Neural crest cell (in vitro differentiated cells): ENCODE results near the gene PSMD3. TPM values are rescaled to one million over a fixed set of nuclear protein-coding genes. Genes with fewer than 3 reads are reported as not detected.

ENCODE experiments used
- DNase-seq: peaks from one replicate; pipeline ENCODE4 v3.0.0; 2021; ENCODE audit warnings: low read depth, mixed read lengths, low spot score
- H3K27ac Mint-ChIP-seq: one replicate; pipeline ENCODE4 v1.8.0; 2021; ENCODE audit warnings: mild to moderate bottlenecking, mixed read lengths; ENCODE audit not compliant: unreplicated experiment
- H3K27me3 Mint-ChIP-seq: 2 replicates; pipeline ENCODE4 v1.8.0; 2021; ENCODE audit warnings: low read depth, mild to moderate bottlenecking, mixed read lengths
- H3K36me3 Mint-ChIP-seq: 2 replicates; pipeline ENCODE4 v1.8.0; 2021; ENCODE audit warnings: low read depth, mild to moderate bottlenecking, mixed read lengths
- H3K4me1 Mint-ChIP-seq: 2 replicates; pipeline ENCODE4 v1.8.0; 2021; ENCODE audit warnings: mixed read lengths
- H3K4me3 Mint-ChIP-seq: one replicate; pipeline ENCODE4 v1.8.0; 2021; ENCODE audit warnings: mild to moderate bottlenecking, mixed read lengths
- H3K9me3 Mint-ChIP-seq: 2 replicates; pipeline ENCODE4 v1.8.0; 2021; ENCODE audit warnings: mixed read lengths
- CTCF ChIP-seq: fragments of 200-600 bp; sonication (generic); conservative IDR thresholded peaks from 2 replicates; pipeline ENCODE4 v1.5.0; 2021; ENCODE audit warnings: antibody characterized with exemption, mild to moderate bottlenecking
- microRNA-seq: library from miRNA; unstranded; fragments of <30 nt; microRNA quantifications from one replicate; pipeline ENCODE4, GENCODE V29; 2020
- total RNA-seq: library from RNA; stranded (reverse); gene quantifications from 2 replicates; pipeline ENCODE4 v1.2.1, GENCODE V29; 2021

Gene PSMD3
- total RNA-seq, 1 donor from 2014 or later: 157 TPM

DNA sequence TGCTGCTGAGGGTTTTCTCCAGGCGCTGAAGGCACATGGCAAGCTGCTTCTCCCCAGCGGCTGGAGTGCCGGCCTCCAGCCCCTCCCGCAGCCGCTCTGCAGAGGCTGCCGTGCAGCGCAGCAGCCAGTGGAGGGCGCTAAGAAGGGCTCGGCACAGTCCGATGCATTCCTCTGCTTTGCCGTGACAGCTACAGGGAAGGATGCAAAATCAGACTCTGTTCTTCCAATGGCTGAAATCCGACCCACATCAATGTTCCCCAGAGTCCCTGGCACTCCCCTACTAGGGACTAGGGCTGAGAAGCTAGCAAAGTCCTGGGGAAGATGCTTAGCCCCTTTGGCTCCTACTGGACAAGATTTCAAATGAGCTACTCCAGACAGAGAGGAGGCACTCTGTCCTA is 54.6 kb downstream of the PSMD3 start:
- H3K27ac Mint-ChIP-seq: no peak overlapping the region
- H3K4me1 Mint-ChIP-seq: peaks cover 11% of the 10 kb centered on the region
- DNase-seq: peak; percentile 65
- peak; percentile 66 for TF ChIP-seq CTCF
- no peaks in the 10 kb centered on the region for H3K9me3 Mint-ChIP-seq
- H3K27me3 Mint-ChIP-seq: no peaks in the 10 kb centered on the region
- H3K4me3 Mint-ChIP-seq: no peak overlapping the region
- H3K36me3 Mint-ChIP-seq: no peaks in the 10 kb centered on the region

GRCh38 chr17:40038882-40039513 is 58.4 kb downstream of the PSMD3 start:
- H3K4me3 Mint-ChIP-seq: no peak overlapping the region
- peak; percentile 29 for DNase-seq
- H3K27me3 Mint-ChIP-seq: no peaks in the 10 kb centered on the region
- no peaks in the 10 kb centered on the region for H3K9me3 Mint-ChIP-seq
- peaks cover 7% of the 10 kb centered on the region for H3K36me3 Mint-ChIP-seq
- peak; percentile 61 for TF ChIP-seq CTCF
- H3K4me1 Mint-ChIP-seq: peaks cover 11% of the 10 kb centered on the region
- no peak overlapping the region for H3K27ac Mint-ChIP-seq

GRCh38 chr17:40041196-40041595 is 60.6 kb downstream of the PSMD3 start:
- H3K4me1 Mint-ChIP-seq: peaks cover 11% of the 10 kb centered on the region
- no peak for TF ChIP-seq CTCF
- H3K36me3 Mint-ChIP-seq: peaks cover 11% of the 10 kb centered on the region
- H3K27me3 Mint-ChIP-seq: no peaks in the 10 kb centered on the region
- no peak overlapping the region for H3K27ac Mint-ChIP-seq
- no peak overlapping the region for H3K4me3 Mint-ChIP-seq
- no peaks in the 10 kb centered on the region for H3K9me3 Mint-ChIP-seq
- DNase-seq: no peak

Small RNA genes lying within 50 kb of the gene (microRNA-seq; reads per million reads assigned to microRNA genes)
- not detected for gene MIR6884

Other genes with a start within 250 kb of the PSMD3 start
- not detected in 2 replicates for gene GRB7, start 242.9 kb upstream of the PSMD3 start, total RNA-seq
- gene IKZF3, start 116.5 kb upstream of the PSMD3 start, total RNA-seq: not detected in 2 replicates
- not detected in 2 replicates for gene ZPBP2, start 112.6 kb upstream of the PSMD3 start, total RNA-seq
- 7.9 and 8.8 TPM in 2 replicates for gene GSDMB, start 62.2 kb upstream of the PSMD3 start, total RNA-seq
- gene ORMDL3, start 53.2 kb upstream of the PSMD3 start, total RNA-seq: 42.2 and 47.8 TPM in 2 replicates
- not detected in 2 replicates for gene LRRC3C, start 53.1 kb upstream of the PSMD3 start, total RNA-seq
- gene GSDMA, start 17.8 kb upstream of the PSMD3 start, total RNA-seq: not detected in 2 replicates
- gene CSF3, start 34.6 kb downstream of the PSMD3 start, total RNA-seq: not detected in 2 replicates
- 147 and 154 TPM in 2 replicates for gene MED24, start 73.6 kb downstream of the PSMD3 start, total RNA-seq
- gene THRA, start 82.2 kb downstream of the PSMD3 start, total RNA-seq: 15.0 and 15.3 TPM in 2 replicates
- 2.5 and 2.8 TPM in 2 replicates for gene NR1D1, start 119.8 kb downstream of the PSMD3 start, total RNA-seq
- gene MSL1, start 141.2 kb downstream of the PSMD3 start, total RNA-seq: 147 and 153 TPM in 2 replicates
- gene CASC3, start 159.7 kb downstream of the PSMD3 start, total RNA-seq: 130 and 138 TPM in 2 replicates
- gene RAPGEFL1, start 196.7 kb downstream of the PSMD3 start, total RNA-seq: 23.3 and 24.1 TPM in 2 replicates
- 28.7 and 30.2 TPM in 2 replicates for gene WIPF2, start 238.5 kb downstream of the PSMD3 start, total RNA-seq